HG03108 (cell line): ENCODE results near the gene FARSB.
"Not testable (repeated sequence)": the region's sequence is repeated elsewhere in the genome, so short reads cannot be mapped to it uniquely, and the experiment has no call there.

ENCODE experiments used
- ATAC-seq: cut with Tn5 transposase; IDR thresholded peaks from one replicate; pipeline ENCODE4 v1.9.1; 2021; ENCODE audit warnings: moderate library complexity; ENCODE audit not compliant: unreplicated experiment

Gene FARSB

DNA sequence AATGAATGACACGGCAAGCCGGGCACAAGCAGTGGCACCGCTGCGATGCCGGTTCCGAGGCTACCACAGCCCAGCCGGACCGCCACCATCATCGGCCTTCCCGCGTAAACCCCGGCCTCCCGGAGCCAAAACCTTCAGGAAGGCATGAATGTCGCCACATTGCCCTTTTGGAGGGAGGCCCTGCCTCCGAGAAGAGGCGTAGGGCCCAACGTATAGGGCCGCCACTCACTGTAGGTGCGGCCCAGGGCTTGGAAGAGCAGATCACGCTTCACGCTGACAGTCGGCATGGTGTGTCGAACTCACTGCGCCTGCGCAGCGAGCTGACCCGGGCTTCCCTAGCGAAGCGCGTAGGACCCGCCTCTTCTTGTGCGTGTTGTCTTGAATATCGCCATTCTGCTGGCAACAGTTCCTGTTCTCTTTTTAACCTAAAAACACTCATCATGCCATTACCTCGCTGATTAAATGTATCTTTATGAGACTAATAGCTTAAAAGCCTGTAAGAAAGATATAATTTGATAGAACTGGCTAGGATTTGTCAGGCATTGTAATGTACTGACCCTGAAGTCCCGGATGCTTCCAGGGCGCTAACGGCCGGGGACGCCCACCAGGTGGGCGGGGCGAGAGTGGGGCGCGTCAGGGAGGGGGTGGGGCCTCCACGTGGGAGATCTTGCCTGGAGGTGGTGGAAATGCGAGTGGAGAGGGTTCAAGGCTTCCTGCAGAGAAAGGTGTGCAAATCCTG is at the start of gene FARSB:
Gene FARSB, minus strand, starts transcription at position 306 of the 739 bp plus-strand sequence. Its CDS starts 19 bp downstream, at position 287.
- peak; percentile 91 for ATAC-seq

DNA sequence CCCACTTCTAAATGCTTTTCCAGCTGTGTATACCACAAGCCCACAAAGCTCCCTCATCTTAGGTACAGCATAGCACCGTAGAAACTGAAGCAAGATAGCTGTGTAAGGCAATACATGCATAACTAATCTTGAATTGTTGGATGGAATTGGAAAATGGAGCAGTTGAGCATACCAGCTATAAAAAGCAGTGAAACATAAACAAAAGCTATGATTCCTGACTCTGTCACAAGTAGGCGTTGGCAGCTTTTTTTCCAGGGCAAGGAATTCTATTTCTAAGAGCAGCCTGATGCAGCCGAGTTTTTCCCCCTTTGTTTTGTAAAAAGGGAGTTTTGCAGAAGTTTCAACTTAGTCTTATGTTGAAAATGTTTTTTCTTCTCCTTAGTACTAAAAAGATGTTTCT is 48.0 kb upstream of the FARSB start:
- ATAC-seq, result no peak

DNA sequence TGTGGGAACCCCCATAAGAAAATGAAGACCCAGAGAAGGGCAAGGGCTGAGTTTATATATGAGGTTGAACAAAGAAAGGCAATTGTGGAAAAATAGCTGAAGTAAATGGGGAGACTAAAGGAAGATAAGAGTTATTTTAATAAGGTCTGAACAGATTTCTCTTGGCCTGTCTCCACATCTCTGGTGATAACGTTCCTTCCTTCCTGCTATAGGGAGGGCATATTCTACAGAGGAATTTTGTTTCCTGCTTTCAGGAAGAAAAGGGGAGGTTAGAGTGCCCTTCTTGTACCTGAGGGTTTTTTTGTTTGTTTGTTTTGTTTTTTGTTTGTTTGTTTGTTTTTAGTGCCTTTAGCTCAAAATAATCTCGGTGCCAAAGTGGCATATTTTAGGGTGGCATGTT is 47.2 kb upstream of the FARSB start:
- no peak for ATAC-seq

DNA sequence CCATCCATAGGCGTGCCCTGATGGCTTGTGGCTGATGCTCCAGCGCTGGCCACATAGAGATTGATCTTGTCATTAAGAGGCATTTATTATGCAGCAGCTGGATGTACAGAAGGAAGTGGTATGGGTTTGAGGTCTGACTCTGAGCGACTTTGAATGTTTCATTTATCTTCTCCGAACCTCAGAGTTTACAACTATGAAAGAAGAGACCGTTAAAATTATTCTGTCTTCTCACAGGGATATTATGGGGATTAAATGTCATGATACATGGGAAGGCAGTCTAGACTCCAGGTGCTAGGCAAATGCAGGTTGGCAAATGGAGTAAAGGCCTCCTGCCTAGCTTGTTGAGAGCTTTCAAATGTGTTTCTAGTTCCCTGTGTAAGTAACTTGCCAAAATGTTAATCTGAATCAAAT is 45.8 kb upstream of the FARSB start:
- ATAC-seq, result no peak

DNA sequence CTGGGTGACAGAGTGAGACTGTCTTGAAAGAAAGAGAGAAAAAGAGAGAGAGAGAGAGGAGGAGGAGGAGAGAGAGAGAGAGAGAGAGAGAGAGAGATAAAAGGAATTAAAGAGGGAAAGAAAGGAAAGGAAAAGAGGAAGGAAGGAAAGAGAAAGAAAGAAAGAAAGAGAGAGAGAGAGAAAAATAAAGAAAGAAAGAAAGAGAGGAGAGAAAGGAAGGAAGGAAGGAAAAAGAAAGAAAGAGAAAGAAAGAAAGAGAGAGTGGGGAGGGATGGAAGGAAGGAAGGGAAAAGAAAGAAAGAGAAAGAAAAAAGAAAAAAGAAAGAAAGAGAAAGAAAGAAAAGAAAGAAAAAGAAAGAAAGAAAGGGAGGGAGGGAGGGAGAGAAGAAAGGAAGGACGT is 45.3 kb upstream of the FARSB start:
- ATAC-seq, result no peak

DNA sequence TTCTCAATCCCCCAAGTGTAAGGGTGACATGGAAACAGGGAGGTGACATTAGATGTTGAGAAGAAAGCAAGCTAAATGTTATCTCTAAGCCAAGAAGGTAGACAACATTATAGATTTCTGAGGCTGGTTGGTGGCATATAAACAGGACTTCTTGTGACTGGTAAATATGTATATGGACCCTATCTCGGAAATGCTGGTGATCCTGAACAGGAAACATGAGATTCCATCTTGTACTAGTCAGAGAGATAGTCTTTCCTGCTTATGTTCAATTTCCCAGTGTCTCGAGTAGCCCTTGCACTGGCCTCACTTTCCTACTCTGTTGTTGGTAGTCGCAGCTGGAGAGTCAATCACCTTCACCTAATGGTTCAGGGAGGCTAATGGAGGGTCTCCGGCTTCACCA is 42.4 kb upstream of the FARSB start:
- ATAC-seq, result no peak

DNA sequence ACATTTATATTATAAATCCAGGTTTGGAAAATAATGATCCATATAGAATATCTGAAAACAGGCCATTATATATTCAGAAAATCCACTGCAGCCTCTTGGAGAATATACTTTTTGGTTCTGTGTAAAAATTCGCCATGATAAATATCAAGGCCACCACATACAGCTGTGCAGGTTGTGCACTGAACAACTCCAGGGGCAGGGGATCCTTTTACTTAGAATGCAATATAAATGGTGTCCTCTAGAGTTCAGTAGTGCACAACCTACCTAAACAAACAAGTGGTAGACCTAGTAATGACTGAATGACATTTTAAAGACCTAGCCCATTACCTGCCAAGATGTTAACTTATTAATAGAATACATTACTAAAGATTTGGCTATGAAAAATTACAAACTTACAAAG is 37.9 kb upstream of the FARSB start:
- no peak for ATAC-seq

DNA sequence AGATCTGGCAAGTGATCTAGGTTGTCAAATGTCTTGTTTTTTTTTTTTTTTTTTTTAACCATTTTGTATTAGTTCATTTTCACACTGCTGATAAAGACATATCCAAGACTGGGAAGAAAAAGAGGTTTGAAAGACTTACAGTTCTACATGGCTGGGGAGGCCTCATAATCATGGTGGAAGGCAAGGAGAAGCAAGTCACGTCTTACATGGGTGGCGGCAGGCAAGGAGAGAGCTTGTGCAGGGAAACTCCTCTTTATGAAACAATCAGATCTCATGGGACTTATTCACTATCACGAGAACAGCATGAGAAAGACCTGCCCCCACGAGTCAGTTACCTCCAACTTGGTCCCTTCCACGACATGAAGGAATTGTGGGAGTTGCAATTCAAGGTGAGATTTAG is 37.5 kb upstream of the FARSB start:
- ATAC-seq, result not testable (repeated sequence)

DNA sequence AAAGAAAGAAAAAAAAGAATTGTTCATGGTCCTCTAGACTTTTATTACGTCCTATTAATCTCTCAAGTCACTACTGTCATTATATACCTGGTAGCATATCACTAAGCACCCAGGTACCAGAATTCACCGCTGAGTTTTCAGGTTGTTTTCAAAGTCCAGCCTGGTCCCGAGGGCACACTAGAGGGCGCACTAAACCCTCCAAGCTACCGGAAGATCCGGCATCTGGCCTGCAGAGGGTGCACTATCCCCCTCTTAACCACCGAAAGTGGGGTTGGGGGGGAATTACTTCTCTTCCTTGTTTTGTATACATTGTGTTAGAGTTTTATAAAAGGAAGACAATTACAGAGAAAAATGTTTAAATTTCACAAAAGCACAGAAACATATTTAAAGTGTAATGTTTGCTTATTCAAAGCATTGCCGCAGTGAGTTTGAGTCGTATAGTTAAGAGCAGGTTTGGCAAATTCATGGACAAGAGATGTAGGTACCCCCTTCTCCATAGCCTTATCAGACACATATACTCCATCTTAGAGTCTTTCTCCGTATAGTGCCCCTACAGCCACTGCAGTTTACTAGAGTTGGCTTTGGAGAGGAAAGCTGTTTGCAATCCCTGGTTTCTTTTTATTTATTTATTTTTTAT is 34.8 kb upstream of the FARSB start:
- peak; percentile 81 for ATAC-seq

DNA sequence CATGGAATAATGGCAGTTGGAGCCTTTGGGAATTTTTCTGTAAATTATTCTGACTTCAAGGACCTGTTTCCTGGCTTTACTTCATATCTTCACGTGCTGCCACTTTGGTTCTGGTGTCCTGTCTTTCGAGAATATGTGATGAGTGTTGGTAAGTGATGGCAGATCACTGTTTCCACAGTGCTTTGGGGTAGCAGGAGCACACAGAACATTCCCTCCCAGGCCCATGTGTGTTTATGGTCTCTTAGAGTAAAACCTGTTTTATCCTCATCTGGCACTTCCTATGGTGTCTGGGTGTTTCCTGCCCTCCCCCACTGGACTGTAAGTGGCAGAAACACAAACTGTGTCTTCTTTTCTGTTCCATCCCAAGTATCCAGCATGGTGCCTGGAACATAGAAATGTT is 33.4 kb upstream of the FARSB start:
- no peak for ATAC-seq

DNA sequence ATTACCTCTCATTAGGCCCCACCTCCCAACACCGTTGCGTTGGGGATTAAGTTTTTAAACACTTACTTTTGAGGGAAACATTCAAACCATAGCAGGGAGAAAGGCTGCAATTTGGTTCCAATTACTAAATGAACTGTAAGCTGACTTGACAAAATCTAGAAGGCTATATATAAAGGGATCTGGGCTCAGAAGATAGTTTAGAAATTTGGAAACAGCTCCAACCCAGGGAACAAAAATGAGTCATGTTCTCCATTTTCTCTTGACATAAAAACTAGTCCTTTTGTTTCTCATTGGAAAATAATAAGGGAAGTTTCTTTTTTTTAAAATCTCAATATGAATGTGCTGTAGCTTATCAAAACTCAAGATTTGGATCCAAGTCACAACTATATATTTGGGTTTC is 33.0 kb upstream of the FARSB start:
- ATAC-seq, result no peak

DNA sequence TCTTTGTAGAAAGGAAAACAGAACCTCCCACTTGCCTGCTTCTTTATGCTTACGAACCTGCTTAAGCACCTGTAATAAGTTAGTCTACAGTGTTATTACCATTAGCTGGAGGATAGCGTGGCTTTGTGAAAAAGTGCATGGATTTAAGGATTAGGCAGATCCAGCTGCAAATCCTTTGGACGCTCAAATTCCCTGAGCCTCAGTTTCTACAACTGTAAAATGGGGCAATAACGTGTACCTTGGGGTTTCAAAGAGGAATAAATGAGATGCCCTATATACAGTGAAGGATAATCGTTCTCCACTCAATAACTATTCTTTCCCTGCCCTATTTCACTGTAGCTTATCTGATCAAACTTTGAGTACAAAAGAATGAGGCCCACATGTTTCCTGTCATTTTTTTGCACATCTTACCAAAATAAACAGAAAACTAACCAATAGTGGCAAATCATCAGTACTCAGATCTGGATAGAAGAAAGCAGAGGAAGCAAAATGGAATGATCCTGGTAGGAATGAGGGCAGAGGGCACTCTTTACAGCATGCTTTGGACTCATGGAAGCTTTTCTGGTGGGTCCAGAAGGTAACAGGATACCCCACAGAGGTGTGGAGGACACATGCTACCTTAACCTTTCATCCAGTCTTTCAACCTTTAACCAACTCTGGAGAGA is 30.3 kb upstream of the FARSB start:
- ATAC-seq, result no peak

DNA sequence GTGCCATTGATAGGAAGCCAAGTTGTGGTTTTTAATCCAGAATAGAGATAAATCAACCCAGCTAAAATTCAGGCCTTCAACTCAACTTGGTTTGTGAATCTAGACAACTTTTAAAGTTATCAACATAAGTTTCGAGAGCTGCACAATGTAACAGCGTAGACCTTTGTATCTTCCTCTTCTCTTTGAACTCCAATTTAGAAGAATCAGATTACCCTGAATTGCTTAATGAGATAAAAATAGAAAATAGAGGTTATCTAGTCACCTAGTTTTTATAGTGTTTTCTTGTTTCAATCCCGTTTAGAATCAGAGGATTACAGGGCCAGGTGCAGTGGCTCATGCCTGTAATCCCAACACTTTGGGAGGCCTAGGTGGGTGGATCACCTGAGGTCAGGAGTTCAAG is 27.9 kb upstream of the FARSB start:
- no peak for ATAC-seq

DNA sequence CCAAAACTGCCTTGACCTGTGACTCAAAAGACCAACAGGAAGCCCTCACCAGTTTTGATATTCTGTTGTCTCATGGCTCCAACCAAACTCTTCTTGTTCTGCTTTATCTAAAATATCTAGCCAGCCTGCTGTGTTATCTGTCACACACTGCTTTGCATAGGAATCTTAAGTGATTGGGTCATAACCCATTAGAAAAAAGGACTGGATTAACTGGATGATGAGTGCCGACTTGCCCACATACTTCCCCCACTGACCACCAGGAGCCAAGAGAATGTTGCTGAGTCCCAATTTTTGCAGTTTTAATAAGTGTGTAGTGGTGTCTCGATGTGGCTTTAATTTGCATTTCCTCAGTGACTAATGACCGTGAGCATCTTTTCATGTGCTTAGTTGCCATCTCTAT is 22.1 kb upstream of the FARSB start:
- ATAC-seq, result no peak

DNA sequence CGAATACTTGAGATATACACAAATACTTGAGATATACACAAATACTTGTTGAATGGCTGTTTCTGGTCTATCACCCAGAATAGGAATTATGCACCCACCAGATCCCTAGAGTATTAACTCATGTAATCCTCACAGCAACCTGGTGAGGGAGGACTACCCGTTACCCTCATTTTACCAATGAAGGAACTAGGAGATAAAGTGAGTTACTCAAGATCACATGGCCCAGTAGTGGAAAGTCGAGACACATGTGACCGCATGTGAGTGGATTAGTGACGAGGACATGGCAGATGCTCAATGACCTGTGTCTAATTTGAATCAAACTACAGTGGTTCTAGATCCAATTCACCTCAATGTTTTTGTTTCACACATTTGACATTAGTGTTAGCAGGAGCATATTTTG is 18.0 kb upstream of the FARSB start:
- no peak for ATAC-seq

DNA sequence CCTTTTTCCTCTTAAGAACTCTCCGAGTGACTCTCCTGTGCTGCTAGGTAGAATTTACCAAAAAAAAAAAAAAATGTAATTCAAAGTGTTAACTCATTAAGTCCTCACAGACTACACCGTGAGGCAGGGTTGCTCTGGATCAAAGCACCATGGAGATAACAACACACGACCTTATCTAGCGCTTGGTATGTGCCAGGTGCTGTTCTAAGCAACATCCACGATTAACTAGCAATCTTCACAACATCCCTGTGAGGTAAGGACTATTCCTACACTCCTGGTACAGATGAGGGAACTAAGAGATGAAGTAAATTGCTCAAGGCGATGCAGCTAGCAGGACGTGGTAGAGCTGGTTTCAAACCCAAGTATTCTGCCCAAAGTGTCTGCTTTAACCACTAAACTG is 17.4 kb upstream of the FARSB start:
- no peak for ATAC-seq

DNA sequence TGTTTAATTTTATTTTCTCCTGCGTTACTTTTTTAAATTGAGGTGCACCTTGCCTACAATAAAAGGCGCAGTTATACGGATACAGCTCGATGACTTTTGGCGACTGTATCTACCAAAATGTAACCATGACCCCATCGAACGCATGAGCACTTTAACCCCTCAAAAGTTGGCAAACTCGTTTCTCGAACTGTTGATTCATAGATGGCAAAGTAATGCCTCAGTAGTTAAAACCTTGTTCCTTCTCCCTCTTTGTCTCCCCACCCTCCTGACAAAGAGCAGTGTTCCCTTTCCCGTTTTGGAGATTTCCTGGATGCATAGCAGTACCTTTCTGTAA is 16.1 kb upstream of the FARSB start:
- no peak for ATAC-seq

DNA sequence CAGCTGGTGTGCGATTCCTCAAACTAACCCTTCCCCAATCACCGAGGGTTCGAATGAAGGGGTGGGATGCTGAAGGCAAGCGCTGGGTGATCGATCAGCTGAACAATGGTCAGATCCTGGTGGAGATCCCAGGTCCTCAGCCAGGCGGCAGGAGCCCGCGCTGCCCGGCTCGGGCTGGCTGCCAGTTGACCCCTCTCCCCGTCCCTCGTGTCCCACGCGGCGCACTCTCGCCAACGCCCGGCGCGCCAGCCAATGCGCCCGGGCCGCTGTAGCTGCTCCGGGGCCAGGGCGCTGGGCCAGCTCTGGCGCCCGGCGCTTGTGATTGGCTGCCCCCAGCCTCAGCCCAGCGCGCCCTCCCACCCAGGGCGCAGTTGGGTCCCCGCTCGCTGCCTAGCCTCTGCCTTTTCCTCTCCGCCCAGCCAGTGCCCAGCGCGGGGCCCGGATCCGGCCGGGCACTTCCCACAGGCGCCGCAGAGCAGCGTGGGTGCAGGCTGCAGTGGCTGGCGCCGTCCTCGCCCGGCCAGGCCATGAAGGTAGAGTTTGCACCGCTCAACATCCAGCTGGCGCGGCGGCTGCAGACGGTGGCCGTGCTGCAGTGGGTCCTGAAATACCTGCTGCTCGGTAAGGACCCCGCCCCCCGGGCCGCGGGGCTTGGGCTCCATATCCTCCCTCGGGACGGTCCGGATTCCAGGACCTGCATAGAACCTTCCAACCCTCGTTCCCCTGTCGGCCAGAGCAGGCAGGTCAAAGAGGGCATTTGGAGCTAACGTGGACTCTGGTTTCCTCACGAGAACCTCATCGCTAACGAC is 15.6 kb upstream of the FARSB start, which contains the start of gene MOGAT1:
Gene MOGAT1, plus strand, starts transcription at position 400 of the 809 bp plus-strand sequence. Its CDS starts 128 bp downstream, at position 528.
- ATAC-seq, result no peak

DNA sequence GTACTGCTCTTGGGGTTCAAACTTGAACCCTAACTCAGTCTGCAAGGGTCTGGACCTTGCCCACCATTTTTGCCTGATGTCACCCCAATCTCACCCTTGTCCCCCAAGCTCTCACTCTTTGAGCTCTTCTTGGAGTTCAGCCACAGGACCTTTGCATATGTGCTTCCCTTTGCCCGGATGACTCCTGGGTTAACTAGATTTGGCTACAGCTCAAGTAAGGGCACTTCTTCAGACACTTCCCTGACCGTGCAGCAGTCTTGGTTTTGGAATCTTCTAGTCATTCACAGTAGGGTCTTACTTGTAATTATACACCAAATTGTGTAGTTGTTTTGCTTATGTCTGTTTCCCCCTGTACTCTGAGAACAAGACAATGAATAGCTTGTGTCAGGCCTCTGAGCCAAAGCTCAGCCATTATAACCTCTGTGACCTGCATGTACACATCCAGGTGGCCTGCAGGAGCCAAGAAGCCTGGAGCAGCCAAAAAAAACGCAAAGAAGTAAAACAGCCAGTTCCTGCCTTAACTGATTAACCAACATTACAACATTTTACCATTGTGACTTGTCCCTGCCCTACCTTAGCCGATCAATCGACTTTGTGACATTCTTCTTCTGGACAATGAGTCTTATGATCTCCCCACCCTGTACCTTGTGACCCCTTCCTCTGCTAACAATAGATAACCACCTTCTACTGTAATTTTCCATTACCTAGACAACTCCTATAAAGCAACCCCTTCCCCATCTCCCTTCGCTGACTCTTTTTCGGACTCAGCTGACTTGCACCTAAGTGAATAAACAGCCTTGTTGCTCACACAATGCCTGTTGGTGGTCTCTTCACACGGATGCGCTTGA is 14.5 kb upstream of the FARSB start:
- ATAC-seq, result no peak

DNA sequence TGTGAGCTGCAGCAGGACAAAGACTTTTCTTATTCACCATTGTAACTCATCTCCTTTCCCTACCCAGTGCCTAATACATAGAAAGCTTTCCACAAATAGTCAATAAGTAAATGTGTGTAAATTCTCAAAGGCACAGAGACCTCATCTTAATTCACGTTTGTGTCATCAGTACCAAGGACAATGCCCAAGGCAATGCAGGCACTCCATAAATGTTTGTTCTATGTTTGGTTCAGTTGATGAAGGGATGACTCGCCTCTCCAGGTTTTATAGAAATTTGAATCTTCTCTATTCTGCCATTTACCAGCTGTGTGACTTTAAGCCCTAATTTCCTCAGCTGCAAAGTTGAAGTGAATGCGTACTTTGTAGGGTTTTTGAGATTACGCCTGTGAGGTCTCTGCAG is 13.5 kb upstream of the FARSB start:
- ATAC-seq, result no peak
